SU-DHL-6 (cell line): ENCODE data around the gene ANXA5.

Source experiments
- H2AFZ ChIP-seq: fragments of 200-600 bp; sonication (generic); 2 replicates; pipeline ENCODE4 v1.6.1; 2014; ENCODE audit warnings: low read depth, mild to moderate bottlenecking, moderate library complexity, mixed read lengths, antibody characterized with exemption, low read length; ENCODE audit not compliant: severe bottlenecking
- H3F3A ChIP-seq: fragments of 200-600 bp; shearing (Covaris generic); 2 replicates; pipeline ENCODE4 v1.6.0; 2016; ENCODE audit warnings: antibody characterized with exemption, mild to moderate bottlenecking; ENCODE audit not compliant: insufficient read depth
- H3K27ac ChIP-seq: fragments of 200-600 bp; sonication (generic); 2 replicates; pipeline ENCODE4 v1.5.1; 2016; ENCODE audit warnings: low read depth, mild to moderate bottlenecking, low read length, moderate library complexity, mixed read lengths
- H3K27me3 ChIP-seq: fragments of 200-600 bp; sonication (generic), shearing (Covaris generic); 2 replicates; pipeline ENCODE4 v1.6.0; 2014; ENCODE audit warnings: mild to moderate bottlenecking, low read length
- H3K36me3 ChIP-seq: fragments of 200-600 bp; sonication (generic); 2 replicates; pipeline ENCODE4 v1.6.1; 2014; ENCODE audit warnings: mild to moderate bottlenecking, low read length, mixed read lengths
- H3K4me2 ChIP-seq: fragments of 300-600, 200-600 bp; shearing (Covaris generic), sonication (generic); 2 replicates; pipeline ENCODE4 v1.6.0; 2014; ENCODE audit warnings: low read length, low read depth, mild to moderate bottlenecking; ENCODE audit not compliant: poor library complexity, severe bottlenecking
- H3K4me3 ChIP-seq: fragments of 200-600 bp; sonication (generic); 2 replicates; pipeline ENCODE4 v1.5.1; 2014; ENCODE audit warnings: antibody characterized with exemption, low read length, mild to moderate bottlenecking, mixed read lengths; ENCODE audit not compliant: insufficient read depth, poor library complexity, severe bottlenecking
- H3K79me2 ChIP-seq: fragments of 200-600 bp; sonication (generic); 2 replicates; pipeline ENCODE4 v1.6.1; 2014; ENCODE audit warnings: mild to moderate bottlenecking, low read length, moderate library complexity; ENCODE audit not compliant: insufficient read depth
- H3K9ac ChIP-seq: fragments of 200-600 bp; sonication (generic); 2 replicates; pipeline ENCODE4 v1.7.0; 2014; ENCODE audit warnings: mild to moderate bottlenecking, low read length
- H3K9me2 ChIP-seq: fragments of 200-600 bp; sonication (generic); replicated peaks from 2 replicates; pipeline ENCODE4 v1.6.1; 2014; ENCODE audit warnings: low read length; ENCODE audit not compliant: insufficient read depth
- H3K9me3 ChIP-seq: fragments of 200-600 bp; sonication (generic); 2 replicates; pipeline ENCODE4 v1.6.1; 2014; ENCODE audit warnings: low read length, mixed read lengths; ENCODE audit not compliant: insufficient read depth
- H4K20me1 ChIP-seq: fragments of 200-600 bp; sonication (generic); 2 replicates; pipeline ENCODE4 v1.6.1; 2014; ENCODE audit warnings: low read depth, mild to moderate bottlenecking, antibody characterized with exemption, low read length, moderate library complexity, mixed read lengths
- EZH2phosphoT487 ChIP-seq: fragments of 200-600 bp; sonication (generic), shearing (Covaris generic); conservative IDR thresholded peaks from 2 replicates; pipeline ENCODE4 v1.6.1; 2018; ENCODE audit warnings: mild to moderate bottlenecking, antibody characterized with exemption, low read length, moderate library complexity, mixed read lengths
- TF ChIP-seq, protein P1 (sequence below): fragments of 200-600 bp; sonication (generic); IDR thresholded peaks from one replicate; pipeline ENCODE4 v1.5.1; 2017; ENCODE audit warnings: antibody characterized with exemption, mild to moderate bottlenecking, low read length, moderate library complexity; ENCODE audit not compliant: insufficient read depth, poor library complexity, severe bottlenecking

Gene ANXA5

DNA sequence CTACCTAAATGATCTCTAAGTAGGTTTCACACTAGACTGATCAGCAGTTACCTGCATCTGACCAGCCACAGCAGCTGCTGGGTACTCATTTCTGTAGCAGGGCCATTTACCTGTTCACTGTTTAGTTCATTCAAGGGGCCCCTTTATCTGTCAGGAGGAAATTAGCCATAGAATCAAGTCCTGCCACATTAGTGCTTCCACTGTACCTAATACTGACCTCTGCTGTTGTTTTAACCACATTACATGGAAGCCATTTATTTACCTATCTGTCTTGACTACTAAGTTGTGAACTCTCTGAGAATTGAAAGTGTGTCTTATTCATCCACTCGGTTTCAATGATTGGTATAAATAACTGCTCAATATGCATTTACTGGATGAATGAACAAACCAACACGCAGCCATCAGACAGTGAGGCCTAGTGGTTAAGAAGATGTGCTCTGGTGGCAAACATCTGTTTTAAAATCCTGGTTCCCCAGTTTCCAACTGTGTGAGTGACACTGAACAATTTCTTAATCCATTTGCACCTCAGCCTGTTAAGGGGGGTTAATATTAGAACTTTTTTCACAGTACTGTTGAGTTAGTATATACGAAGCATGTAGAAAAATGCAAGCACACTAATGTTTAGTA lies 30.0 kb upstream of the ANXA5 start:
- no peak overlapping the region for H3K9ac ChIP-seq
- no peaks in the 10 kb centered on the region for H3F3A ChIP-seq
- TF ChIP-seq, protein P1, sequence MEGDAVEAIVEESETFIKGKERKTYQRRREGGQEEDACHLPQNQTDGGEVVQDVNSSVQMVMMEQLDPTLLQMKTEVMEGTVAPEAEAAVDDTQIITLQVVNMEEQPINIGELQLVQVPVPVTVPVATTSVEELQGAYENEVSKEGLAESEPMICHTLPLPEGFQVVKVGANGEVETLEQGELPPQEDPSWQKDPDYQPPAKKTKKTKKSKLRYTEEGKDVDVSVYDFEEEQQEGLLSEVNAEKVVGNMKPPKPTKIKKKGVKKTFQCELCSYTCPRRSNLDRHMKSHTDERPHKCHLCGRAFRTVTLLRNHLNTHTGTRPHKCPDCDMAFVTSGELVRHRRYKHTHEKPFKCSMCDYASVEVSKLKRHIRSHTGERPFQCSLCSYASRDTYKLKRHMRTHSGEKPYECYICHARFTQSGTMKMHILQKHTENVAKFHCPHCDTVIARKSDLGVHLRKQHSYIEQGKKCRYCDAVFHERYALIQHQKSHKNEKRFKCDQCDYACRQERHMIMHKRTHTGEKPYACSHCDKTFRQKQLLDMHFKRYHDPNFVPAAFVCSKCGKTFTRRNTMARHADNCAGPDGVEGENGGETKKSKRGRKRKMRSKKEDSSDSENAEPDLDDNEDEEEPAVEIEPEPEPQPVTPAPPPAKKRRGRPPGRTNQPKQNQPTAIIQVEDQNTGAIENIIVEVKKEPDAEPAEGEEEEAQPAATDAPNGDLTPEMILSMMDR, result no peak
- no peak for TF ChIP-seq EZH2phosphoT487
- no peaks in the 10 kb centered on the region for H3K27me3 ChIP-seq
- H3K9me2 ChIP-seq, result no peaks in the 10 kb centered on the region
- H4K20me1 ChIP-seq, result no peaks in the 10 kb centered on the region
- no peak overlapping the region for H2AFZ ChIP-seq
- H3K9me3 ChIP-seq, result no peaks in the 10 kb centered on the region
- no peak overlapping the region for H3K4me3 ChIP-seq
- H3K27ac ChIP-seq, result no peak overlapping the region
- no peak overlapping the region for H3K4me2 ChIP-seq
- H3K36me3 ChIP-seq, result no peaks in the 10 kb centered on the region
- H3K79me2 ChIP-seq, result no peaks in the 10 kb centered on the region

DNA sequence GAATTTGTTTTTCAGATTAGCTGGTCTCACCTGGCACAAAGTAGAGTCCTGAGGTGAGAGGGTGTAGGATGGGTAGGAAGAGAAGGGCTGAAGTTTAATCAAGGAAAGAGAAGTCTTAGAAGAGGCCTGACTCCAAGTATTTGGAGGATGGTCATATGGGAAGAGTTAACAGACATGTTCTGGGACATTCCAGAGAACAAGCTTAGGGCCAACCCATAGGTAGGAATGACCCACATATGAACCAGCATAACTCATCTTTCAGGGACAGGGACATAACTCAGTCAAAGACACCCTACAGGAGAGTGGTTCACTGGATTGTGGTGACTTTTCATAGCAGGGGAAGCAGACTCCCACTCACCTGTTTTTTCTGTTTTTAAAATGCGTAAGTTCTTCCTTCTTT lies 27.9 kb upstream of the ANXA5 start:
- H3K4me2 ChIP-seq, result no peak overlapping the region
- H3K9me2 ChIP-seq, result no peaks in the 10 kb centered on the region
- no peaks in the 10 kb centered on the region for H3F3A ChIP-seq
- no peaks in the 10 kb centered on the region for H3K36me3 ChIP-seq
- H3K9me3 ChIP-seq, result no peaks in the 10 kb centered on the region
- TF ChIP-seq, protein P1, result no peak
- no peak for TF ChIP-seq EZH2phosphoT487
- no peak overlapping the region for H2AFZ ChIP-seq
- H3K27ac ChIP-seq, result no peak overlapping the region
- H3K79me2 ChIP-seq, result no peaks in the 10 kb centered on the region
- no peaks in the 10 kb centered on the region for H4K20me1 ChIP-seq
- no peaks in the 10 kb centered on the region for H3K27me3 ChIP-seq
- H3K9ac ChIP-seq, result no peak overlapping the region
- no peak overlapping the region for H3K4me3 ChIP-seq

DNA sequence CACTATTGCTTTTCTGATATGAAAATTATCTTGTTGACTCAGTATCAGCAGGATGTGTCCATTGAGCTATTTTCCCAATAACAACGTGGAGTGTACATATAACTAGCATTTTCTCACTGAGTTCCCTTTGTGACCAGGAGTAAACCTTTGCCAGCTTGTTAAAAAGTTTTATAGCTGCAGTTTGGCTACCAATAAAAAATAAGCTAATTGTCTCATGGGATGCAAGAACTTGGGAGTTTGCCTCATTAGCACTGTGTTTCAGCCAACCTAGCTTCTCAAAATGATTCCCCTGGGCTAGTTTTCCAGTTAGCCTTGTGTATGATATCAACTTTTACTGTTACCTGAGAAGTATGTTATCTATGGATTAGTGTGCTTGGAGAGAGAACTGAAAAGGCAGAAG lies 24.9 kb upstream of the ANXA5 start:
- no peaks in the 10 kb centered on the region for H3K36me3 ChIP-seq
- no peak overlapping the region for H3K4me3 ChIP-seq
- no peak overlapping the region for H3K4me2 ChIP-seq
- no peaks in the 10 kb centered on the region for H3K9me2 ChIP-seq
- no peaks in the 10 kb centered on the region for H4K20me1 ChIP-seq
- no peaks in the 10 kb centered on the region for H3K9me3 ChIP-seq
- no peak overlapping the region for H3K9ac ChIP-seq
- TF ChIP-seq, protein P1, result no peak
- no peak for TF ChIP-seq EZH2phosphoT487
- H2AFZ ChIP-seq, result no peak overlapping the region
- H3K27ac ChIP-seq, result no peak overlapping the region
- no peaks in the 10 kb centered on the region for H3K79me2 ChIP-seq
- H3K27me3 ChIP-seq, result no peaks in the 10 kb centered on the region
- no peaks in the 10 kb centered on the region for H3F3A ChIP-seq
